HepG2 (cell line): ENCODE measurements around the gene CD2AP. TPM values are rescaled to one million over a fixed set of nuclear protein-coding genes. Genes with fewer than 3 reads are reported as not detected.

ENCODE experiments used
- CAMTA2 ChIP-seq: sonication (generic); formaldehyde crosslinking; IDR thresholded peaks from 2 replicates; pipeline ENCODE4 v1.4.0; 2020; ENCODE audit warnings: mild to moderate bottlenecking, missing genetic modification reagents, borderline replicate concordance
- DMTF1 ChIP-seq: sonication (generic); formaldehyde crosslinking; IDR thresholded peaks from 2 replicates; pipeline ENCODE4 v1.4.0; 2020; ENCODE audit warnings: mild to moderate bottlenecking, missing genetic modification reagents
- FOSL1 ChIP-seq: sonication (generic); formaldehyde crosslinking; IDR thresholded peaks from 2 replicates; pipeline ENCODE4 v1.9.0; 2021; ENCODE audit warnings: missing genetic modification reagents, borderline replicate concordance
- GMEB2 ChIP-seq: IDR thresholded peaks from 2 replicates; pipeline ENCODE4 v1.6.1; 2016; ENCODE audit warnings: missing biosample characterization, missing genetic modification reagents, low read depth
- HNF1A ChIP-seq, 2 experiments: sonication (generic) in 1 of 2; formaldehyde crosslinking in 1 of 2; IDR thresholded peaks; 2 replicates each; pipeline versions ENCODE4 v1.4.0 to v1.6.1; 2016 to 2020; ENCODE audit warnings: borderline replicate concordance in 1 of 2, low read depth in 1 of 2, mild to moderate bottlenecking in 1 of 2, missing genetic modification reagents in 1 of 2
- MYPOP ChIP-seq: sonication (generic); formaldehyde crosslinking; IDR thresholded peaks from 2 replicates; pipeline ENCODE4 v1.8.1; 2023; ENCODE audit warnings: mild to moderate bottlenecking, moderate library complexity, missing genetic modification reagents
- PHF20 ChIP-seq: sonication (generic); formaldehyde crosslinking; IDR thresholded peaks from 2 replicates; pipeline ENCODE4 v1.5.0; 2020; ENCODE audit warnings: mild to moderate bottlenecking, missing genetic modification reagents
- THYN1 ChIP-seq: sonication (generic); formaldehyde crosslinking; IDR thresholded peaks from 2 replicates; pipeline ENCODE4 v1.8.1; 2023; ENCODE audit warnings: low read depth, mild to moderate bottlenecking, moderate library complexity, missing genetic modification reagents, borderline replicate concordance
- USF2 ChIP-seq, 2 experiments: sonication (generic) in 1 of 2; formaldehyde crosslinking in 1 of 2; IDR thresholded peaks; 2 replicates each; pipeline versions ENCODE4 v1.5.1 to v1.6.1; 2011 to 2020; ENCODE audit warnings: borderline replicate concordance in 1 of 2, low read depth in 1 of 2, low read length in 1 of 2, mild to moderate bottlenecking in 1 of 2, missing genetic modification reagents in 1 of 2, moderate library complexity in 1 of 2
- ZFP36L1 ChIP-seq: sonication (generic); formaldehyde crosslinking; IDR thresholded peaks from 2 replicates; pipeline ENCODE4 v1.8.0; 2022; ENCODE audit warnings: mild to moderate bottlenecking, missing genetic modification reagents, moderate library complexity
- ZNF124 ChIP-seq: sonication (generic); formaldehyde crosslinking; IDR thresholded peaks from 2 replicates; pipeline ENCODE4 v1.4.0; 2020; ENCODE audit warnings: missing genetic modification reagents
- ZNF143 ChIP-seq: sonication (generic); formaldehyde crosslinking; IDR thresholded peaks from 2 replicates; pipeline ENCODE4 v1.4.0; 2020; ENCODE audit warnings: missing genetic modification reagents
- ZNF878 ChIP-seq: sonication (generic); formaldehyde crosslinking; IDR thresholded peaks from 2 replicates; pipeline ENCODE4 v1.8.1; 2023; ENCODE audit warnings: mild to moderate bottlenecking, missing genetic modification reagents, moderate library complexity
- ZNF883 ChIP-seq: sonication (generic); formaldehyde crosslinking; IDR thresholded peaks from 2 replicates; pipeline ENCODE4 v1.5.1; 2020; ENCODE audit warnings: mild to moderate bottlenecking, missing genetic modification reagents; ENCODE audit errors: not compliant biosample characterization
- ZSCAN12 ChIP-seq: sonication (generic); formaldehyde crosslinking; IDR thresholded peaks from 2 replicates; pipeline ENCODE4 v1.9.0; 2021; ENCODE audit warnings: mild to moderate bottlenecking, missing genetic modification reagents
- polyA plus RNA-seq, 8 experiments: library from polyadenylated mRNA; depleted of rRNA in 3 of 8; stranded (reverse) in 7 of 8; unstranded in 1 of 8; fragments of >200 nt; fragmentation: Illumina TruSeq in 4 of 8; extraction: Trizol in 4 of 8; gene quantifications; 2 replicates each; pipeline versions ENCODE4 v1.2.1 to v1.2.3, GENCODE V29; 2011 to 2016; ENCODE audit warnings: low read depth in 4 of 8, missing spikeins in 1 of 8, mixed read lengths in 1 of 8; ENCODE audit not compliant: insufficient read depth in 1 of 8
- total RNA-seq, 5 experiments: library from RNA; depleted of rRNA; stranded (reverse); fragments of >200 nt; fragmentation: Illumina TruSeq; extraction: Trizol; gene quantifications; 2 replicates each; pipeline ENCODE4 v1.2.3, GENCODE V29; 2016; ENCODE audit warnings: low read depth in 1 of 5

CD2AP gene
- total and polyA plus RNA-seq, 2 of the 13 experiments (the other 11 are each of a cell fraction or from before 2014, with no cell fraction given) = 8.6 to 31.9 TPM

GRCh38 chr6:47477497-47478232, at the start of gene CD2AP (continued):
- TF ChIP-seq ZNF124 (CRISPR knock-in tag) = no peak
- TF ChIP-seq GMEB2 (CRISPR knock-in tag) = 0 out of 2 replicates have a peak, but pooled peaks have one; percentile 44
- no peak for TF ChIP-seq HNF1A (IDR thresholded peaks at IDR 0.05; ENCODE audit: low read depth)
- TF ChIP-seq HNF1A (CRISPR knock-in tag; IDR thresholded peaks at IDR 0.05; ENCODE audit: borderline replicate concordance) = no peak
- peak; percentile 52 for TF ChIP-seq ZNF143
- TF ChIP-seq ZFP36L1 = 0 out of 2 replicates have a peak, but pooled peaks have one; percentile 16
- TF ChIP-seq MYPOP (CRISPR knock-in tag) = no peak
- no peak for TF ChIP-seq USF2 (IDR thresholded peaks at IDR 0.05; ENCODE audit: low read depth, low read length)
- no peak; the same call in 1 of the 2 replicates for TF ChIP-seq USF2 (CRISPR knock-in tag; IDR thresholded peaks at IDR 0.05; ENCODE audit: borderline replicate concordance)
- no peak for TF ChIP-seq THYN1 (CRISPR knock-in tag)
- TF ChIP-seq PHF20 (CRISPR knock-in tag) = peak; percentile 57
- no peak for TF ChIP-seq FOSL1
- TF ChIP-seq ZNF883 (CRISPR knock-in tag) = peak; percentile 89
- peak; percentile 30; the same call in 1 of the 2 replicates for TF ChIP-seq CAMTA2 (CRISPR knock-in tag)
- TF ChIP-seq ZNF878 (CRISPR knock-in tag) = peak; percentile 72; the same call in 1 of the 2 replicates
- no peak for TF ChIP-seq DMTF1 (CRISPR knock-in tag)
- no peak; the same call in 1 of the 2 replicates for TF ChIP-seq ZSCAN12
